Aortic smooth muscle cell (primary cell): ENCODE results near the gene PNLIPRP1. TPM values are rescaled to one million over a fixed set of nuclear protein-coding genes. Genes with fewer than 3 reads are reported as not detected.

Experiments
- total RNA-seq: library from RNA; depleted of rRNA; stranded (reverse); fragments of >200 nt; gene quantifications from 2 replicates; pipeline ENCODE4 v1.2.3, GENCODE V29; 2014

The PNLIPRP1 gene
- not detected in 2 replicates for total RNA-seq

GRCh38 chr10:116590590-116591444, at the start of gene PNLIPRP1:
PNLIPRP1 (plus strand) TSS chr10:116590959; CDS start chr10:116591130, 171 bp downstream.

GRCh38 chr10:116545756-116546155, 45.0 kb upstream of the PNLIPRP1 start, which contains the start of gene PNLIP:
PNLIP (plus strand) TSS chr10:116545931; CDS start chr10:116546093, 162 bp downstream.

GRCh38 chr10:116620423-116621400, 30.0 kb downstream of the PNLIPRP1 start, which contains the start of gene PNLIPRP2:
PNLIPRP2 (plus strand) TSS chr10:116620953.

Other genes with a start within 250 kb of the PNLIPRP1 start
- not detected in 2 replicates for gene PNLIPRP3, start 163.1 kb upstream of the PNLIPRP1 start, total RNA-seq
- gene PNLIP, start 45.0 kb upstream of the PNLIPRP1 start, total RNA-seq: not detected in 2 replicates
- gene PNLIPRP2, start 30.0 kb downstream of the PNLIPRP1 start, total RNA-seq: not detected in 2 replicates
- 2.0 and 5.9 TPM in 2 replicates for gene HSPA12A, start 151.6 kb downstream of the PNLIPRP1 start, total RNA-seq